GM18517 (cell line): ENCODE results near the gene DNAJB2.
"Not testable (repeated sequence)": the region's sequence is repeated elsewhere in the genome, so short reads cannot be mapped to it uniquely, and the experiment has no call there.

Experiments used
- ATAC-seq: cut with Tn5 transposase; IDR thresholded peaks from one replicate; pipeline ENCODE4 v1.9.1; 2021; ENCODE audit warnings: mild to moderate bottlenecking, moderate library complexity; ENCODE audit not compliant: unreplicated experiment

The DNAJB2 gene

DNA sequence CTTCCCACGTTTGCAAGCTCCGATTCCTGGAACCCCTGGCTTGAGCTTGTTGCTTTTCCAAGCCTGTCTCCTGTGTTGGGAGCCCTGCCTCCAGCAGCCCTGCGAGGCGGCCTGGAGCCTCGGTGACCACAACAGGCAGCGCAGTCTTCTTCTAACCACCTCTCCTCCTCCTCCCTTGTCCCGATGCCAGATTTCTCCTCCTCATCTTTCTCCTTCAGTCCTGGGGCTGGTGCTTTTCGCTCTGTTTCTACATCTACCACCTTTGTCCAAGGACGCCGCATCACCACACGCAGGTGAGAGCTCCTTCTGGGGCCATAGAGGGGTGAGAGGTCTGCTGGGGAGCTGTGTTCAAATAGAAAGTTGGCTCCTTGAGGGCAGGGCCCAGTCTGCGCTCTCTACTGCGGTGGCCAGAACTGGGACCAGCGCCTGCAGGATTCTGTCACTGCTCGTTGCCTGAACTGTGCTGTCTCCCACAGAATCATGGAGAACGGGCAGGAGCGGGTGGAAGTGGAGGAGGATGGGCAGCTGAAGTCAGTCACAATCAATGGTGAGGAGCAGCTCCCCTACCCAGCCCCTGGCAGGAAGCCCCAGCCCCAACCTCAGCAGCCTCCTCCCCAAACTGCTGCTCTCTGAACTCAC is 3.9 kb downstream of the DNAJB2 start:
- no peak for ATAC-seq

- ATAC-seq, result no peak
Observed at GRCh38 chr2:219284501-219285372, 5.6 kb downstream of the DNAJB2 start.

GRCh38 chr2:219285373-219285735 is 6.2 kb downstream of the DNAJB2 start:
- no peak for ATAC-seq

DNA sequence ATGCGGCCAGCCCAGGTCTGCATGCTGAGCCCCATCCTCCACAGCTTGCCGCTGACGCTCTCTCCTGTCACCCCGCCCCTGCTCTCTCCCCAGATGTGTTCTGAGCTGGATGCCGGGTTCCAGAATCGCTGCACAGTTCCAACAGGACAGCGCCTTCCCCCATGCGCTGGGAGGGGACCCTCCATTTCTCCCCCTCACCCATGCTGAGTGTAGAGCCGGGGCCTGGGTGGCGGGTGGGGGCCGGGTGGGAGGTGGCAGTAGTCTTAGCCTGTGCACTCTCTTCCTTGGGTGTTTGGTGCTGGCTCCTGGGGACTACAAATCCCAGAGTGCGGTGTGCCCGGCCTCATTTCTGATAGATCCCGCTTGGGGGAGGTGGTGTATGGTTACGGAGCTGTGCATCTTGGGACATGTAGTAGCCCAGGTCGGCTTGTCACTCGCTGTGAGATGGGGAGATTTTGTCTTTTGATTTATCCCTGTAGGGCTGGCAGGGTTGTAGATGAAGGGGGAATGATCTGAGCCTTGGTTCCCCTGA is 6.8 kb downstream of the DNAJB2 start:
- no peak for ATAC-seq

DNA sequence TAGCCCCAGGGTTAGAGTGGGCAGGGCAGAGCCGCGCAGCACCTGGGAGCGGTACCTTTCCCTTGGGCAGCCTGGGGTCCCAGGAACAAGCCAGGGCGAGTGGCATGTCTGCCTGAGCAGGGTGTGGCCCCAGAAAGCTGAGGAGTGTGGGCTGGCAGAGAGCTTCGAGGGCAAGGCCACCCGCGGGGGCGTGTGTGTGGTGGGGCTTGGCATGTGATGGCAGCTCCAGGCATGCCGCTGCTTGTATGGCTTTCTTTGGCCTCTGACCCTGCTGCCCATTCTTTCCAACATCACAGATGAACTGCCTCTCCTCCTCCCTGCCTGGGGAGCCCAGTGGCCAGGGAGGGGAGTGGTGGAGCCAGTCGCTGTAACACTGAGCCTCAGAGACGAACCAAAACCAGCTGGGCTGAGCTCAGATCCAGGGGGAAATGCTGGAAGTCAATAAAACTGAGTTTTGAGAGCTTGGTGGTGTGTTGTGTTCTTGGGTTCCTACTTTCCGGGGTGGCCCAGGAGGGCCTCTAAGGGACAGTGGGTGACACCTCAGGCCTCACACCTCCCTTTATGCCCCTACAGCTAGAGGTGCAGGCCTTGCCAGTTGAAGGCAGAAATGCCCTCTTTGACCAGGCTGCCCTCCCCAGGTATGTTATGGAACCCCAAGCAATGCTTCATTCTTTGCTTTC is 7.4 kb downstream of the DNAJB2 start:
- no peak for ATAC-seq

GRCh38 chr2:219287116-219287440 is 7.9 kb downstream of the DNAJB2 start:
- ATAC-seq, result not testable (repeated sequence)

DNA sequence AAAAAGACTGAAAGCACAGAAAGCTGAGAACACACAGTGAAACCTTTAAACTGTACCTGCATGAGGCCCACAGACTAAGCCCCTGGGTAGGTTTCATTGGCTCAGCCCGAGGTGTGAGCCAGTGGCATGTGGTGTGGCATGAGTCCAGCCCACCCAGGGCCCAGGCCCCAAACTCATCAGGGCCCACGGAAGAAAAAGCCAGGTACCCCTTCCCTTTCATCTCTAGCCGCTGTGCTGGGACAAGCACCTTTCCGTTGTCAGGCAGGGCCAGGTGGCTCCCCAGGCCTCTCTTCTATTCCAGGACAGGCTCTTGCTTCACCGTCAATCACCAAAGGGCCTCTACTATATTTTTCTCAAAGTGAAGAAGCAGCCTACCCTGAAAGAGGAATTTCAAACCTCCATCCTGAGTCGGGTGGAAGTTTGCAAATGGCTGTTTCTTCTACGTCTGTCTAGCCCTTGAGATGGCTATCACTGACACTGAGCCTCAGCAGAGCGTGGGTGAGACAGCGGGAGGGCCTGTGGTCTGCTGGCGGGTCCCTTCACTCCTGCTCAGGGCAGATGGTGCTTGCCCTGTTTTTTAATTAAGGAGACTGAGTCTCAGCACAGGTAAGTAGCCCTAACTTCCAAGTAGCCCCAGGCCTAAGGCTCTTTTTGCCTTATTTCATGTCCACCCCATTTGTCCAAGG is 8.6 kb downstream of the DNAJB2 start:
- no peak for ATAC-seq

- no peak for ATAC-seq
Observed at GRCh38 chr2:219289195-219289536, 10.0 kb downstream of the DNAJB2 start.

DNA sequence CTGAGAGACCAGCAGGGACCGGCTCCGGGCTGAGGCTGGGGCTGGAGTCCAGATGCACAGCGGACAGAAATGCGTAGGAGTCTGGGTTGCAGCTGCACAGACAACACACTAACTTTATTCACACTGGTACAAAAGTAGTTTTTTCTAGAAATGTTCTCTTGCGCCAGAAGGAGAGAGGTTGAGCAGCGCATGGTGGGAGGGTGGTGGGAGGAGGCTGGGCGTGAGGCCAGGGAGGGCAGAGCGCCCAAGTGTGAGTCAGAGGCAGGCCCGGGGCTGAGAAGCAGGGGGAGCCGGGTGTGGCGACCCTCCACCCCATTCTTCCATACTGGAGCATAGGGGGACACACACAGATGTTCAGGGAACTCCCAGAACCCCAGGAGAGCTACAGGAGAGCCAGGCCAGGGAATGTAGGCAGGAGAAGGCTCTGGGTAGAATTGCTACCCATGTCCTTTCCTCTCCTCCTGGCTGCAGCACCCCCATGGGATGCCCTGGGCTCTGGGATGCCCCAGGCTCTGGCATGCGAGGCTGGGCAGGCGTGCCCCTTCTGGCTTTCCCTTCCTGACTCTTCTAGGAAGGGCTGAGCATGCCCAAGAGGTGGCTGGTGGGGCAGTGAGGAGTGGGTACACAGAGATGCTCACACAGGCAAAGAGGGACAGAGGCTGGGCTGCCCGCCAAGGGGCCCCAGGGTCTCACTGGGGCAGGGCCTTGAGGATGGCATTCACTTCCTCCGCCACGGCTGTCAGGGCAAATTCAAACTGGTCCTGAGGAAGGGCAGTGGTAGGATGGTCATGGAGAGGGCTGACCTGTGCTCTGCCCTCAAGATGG is 10.6 kb downstream of the DNAJB2 start:
- ATAC-seq, result no peak

DNA sequence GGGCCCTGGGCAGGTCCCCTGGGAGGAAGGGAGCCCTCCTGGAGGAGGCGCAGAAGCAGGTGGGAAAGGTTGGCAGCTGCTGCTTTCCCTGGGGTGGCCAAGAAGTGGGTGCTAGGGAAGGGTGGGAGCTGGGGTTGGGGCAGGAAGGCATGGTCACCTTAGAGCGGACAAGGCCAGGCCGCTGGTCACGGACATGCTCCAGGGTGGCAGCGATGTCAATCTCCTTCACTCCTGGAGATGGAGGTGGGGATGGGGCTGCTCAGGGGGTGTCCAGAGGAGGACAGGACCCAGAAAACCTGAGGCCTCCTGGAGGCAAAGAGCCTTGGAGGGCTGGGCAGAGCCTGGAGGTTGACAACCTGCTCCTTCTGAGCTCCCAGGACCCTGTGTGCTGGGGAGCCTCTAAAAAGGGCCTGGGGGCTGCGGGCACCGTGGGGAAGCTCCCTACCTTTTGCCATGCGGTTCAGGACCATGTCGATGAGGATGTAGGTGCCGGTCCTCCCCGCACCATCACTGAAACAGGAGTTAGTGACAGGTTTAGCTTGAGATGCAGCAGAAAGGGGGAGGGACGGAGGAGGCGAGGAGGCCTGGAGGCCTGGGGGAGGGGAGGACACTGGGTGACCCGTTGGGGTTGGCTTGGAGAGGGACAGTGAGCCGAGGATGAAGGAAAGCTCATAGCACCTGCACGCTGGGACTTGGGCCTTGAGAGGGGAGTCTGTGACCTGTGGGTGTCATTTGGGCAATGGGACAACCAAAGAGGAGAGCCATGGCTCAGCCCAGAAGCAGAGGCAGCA is 11.4 kb downstream of the DNAJB2 start:
- ATAC-seq, result no peak

DNA sequence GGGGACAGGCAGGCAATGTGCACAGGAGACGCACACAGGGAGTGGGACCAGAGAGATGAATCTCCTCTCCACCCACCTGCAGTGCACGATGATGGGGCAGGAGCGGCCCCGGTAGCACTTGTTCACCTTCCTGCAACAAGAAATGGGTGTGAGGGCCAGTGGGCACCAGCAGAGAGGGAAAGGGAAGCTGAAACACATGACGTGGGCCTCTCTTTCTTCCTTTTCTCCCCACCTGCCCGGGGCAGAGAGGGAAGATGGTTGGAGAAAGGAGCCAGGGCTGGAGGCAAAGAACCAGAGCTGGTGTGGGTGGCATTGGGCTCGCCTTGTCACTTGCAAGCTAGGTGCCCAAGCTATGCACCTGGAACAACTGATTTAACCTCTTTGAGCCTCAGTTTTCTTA is 12.2 kb downstream of the DNAJB2 start:
- ATAC-seq, result no peak

GRCh38 chr2:219291910-219292490 is 12.8 kb downstream of the DNAJB2 start:
- ATAC-seq, result no peak

DNA sequence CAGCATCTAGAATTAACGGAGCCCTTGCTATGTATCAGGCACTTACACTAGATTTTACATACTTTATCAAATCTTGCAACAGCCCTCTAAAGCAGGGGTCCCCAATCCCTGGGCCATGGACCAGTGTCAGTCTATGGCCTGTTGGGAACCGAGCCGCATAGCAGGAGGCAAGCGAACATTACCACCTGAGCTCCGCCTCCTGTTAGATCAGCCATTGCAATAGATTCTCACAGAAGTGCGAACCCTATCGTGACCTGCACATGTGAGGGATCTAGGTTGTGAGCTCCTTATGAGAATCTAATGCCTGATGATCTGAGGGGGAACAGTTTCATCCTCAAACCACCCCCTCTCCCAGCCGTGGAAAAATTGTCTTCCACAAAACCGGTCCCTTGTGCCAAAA is 13.4 kb downstream of the DNAJB2 start:
- no peak for ATAC-seq

GRCh38 chr2:219293736-219294231 is 14.6 kb downstream of the DNAJB2 start:
- ATAC-seq, result no peak

DNA sequence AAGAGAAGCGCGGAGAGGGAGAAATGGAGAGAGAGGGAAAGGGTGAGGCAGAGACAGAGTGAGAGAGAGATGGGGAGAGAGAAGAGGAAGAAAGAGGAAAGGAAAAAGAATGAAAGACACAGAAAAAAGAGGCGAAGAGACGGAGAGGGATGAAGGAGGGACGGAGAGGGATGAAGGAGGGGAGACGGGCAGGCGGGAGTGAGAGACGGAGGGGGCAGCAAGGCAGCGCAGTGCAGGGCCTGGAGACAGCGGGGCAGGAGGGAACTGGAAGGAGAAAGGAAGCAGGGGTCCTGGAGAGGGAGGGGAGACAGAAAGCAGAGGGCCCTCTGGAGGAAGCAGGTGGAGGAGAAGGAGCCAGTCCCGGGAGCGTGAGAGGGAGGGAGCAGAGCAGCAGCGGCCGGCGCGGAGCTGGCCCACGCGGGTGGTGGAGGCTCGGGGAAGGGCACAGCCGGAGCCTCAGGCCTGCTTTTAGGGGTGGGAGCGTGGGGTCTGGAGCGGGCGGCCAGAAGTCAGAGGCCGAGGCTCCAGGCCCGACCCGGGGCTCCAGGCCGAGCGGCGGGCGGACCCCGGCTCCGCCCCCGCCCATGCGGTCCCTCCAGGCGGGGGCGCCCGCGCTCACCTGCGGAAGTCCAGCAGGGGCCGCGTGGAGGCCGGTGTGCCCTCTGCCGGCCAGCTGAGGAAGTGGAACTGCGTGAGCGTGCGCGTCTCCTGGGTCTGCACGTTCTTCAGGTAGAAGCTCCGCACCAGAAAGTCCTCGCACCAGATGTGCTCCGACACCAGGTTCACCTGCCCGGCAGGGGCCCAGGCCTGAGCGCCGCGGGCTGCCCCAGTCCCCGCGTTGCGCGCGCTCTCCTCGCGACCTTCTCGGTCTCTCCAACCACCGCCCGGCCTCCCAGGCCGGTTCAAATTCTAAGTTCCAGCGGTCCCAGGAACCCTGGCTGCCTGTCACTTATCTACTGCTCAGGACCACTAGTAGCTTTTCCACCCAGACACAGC is 15.5 kb downstream of the DNAJB2 start:
- peak; percentile 85 for ATAC-seq

DNA sequence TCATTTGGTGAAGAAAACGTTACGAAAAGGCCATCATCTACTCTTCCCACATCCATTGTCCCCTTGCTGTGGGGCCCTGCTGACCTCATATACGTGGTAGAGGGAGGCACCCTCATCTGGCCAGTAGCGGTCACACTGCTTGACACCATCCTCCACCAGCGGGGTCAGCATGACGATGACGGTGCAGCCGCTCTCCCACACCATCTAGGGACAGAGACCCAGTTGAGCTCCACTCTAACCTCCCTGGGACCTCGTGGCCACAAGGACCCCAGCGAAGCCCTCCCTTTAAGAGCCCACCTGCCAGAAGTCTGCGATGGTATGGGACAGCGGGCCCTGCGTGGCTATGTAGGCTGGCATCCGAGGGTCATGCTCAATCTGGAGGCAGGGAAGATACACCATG is 17.0 kb downstream of the DNAJB2 start:
- ATAC-seq, result no peak

DNA sequence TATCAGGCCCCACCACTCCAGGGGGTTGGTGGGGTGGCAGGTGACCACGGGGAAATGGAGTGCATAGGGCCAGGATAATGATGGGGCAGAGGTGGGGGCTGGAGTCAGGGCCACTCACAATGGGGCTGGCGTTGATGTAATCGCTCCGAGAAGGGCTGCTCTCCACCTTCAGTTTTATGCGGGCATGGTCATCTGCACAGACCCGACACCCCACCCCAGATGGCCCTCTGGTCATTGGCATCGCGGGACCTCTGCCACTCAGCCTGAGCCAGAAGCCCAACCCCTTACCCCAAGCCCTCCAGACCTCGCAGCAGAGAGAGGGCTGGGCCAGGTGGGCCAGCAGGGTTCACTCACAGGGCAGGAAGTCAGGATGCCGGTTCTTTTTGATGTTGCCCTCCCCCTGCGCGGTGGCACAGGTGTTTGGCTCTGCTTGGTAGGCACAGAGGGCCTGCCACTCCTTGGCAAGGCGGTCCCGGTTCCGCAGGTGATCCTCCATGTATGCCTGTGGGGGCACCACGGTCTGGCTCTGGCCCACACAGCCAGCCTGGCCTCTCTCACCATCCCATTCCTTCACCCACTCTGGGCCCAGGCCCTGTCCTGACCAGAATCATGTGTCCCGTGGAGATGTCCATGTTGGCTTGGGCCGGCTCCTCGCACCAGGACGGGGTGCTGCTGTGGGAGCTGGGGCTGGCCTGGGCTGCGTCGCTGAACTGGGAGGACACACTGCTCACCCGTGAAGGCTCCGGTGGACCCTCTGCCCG is 17.6 kb downstream of the DNAJB2 start:
- ATAC-seq, result no peak
